OCI-LY3 (cell line): ENCODE measurements around the gene MSL1.

Source experiments
- H2AFZ ChIP-seq: fragments of 200-600, 300-600 bp; shearing (Covaris generic); 2 replicates; pipeline ENCODE4 v1.6.0; 2014; ENCODE audit warnings: antibody characterized with exemption, low read depth, low read length
- H3K27ac ChIP-seq: fragments of 200-600, 300-600 bp; sonication (generic); 2 replicates; pipeline ENCODE4 v1.5.1; 2014; ENCODE audit warnings: mild to moderate bottlenecking, low read length, moderate library complexity, mixed read lengths
- H3K27me3 ChIP-seq: fragments of 200-600, 300-600 bp; sonication (generic); 2 replicates; pipeline ENCODE4 v1.6.1; 2014; ENCODE audit warnings: low read depth, low read length, mixed read lengths
- H3K36me3 ChIP-seq: fragments of 200-600, 300-600 bp; sonication (generic); replicated peaks from 2 replicates; pipeline ENCODE3; 2014; ENCODE audit warnings: low read depth, low read length, mixed read lengths
- H3K4me1 ChIP-seq: fragments of 300-600, 200-600 bp; sonication (generic); 2 replicates; pipeline ENCODE4 v1.6.1; 2014; ENCODE audit warnings: low read length, mixed read lengths
- H3K4me2 ChIP-seq: fragments of 200-600, 300-600 bp; sonication (generic); 2 replicates; pipeline ENCODE4 v1.6.1; 2014; ENCODE audit warnings: low read length, mixed read lengths
- H3K4me3 ChIP-seq: fragments of 300-600, 200-600 bp; sonication (generic); 2 replicates; pipeline ENCODE4 v1.5.1; 2014; ENCODE audit warnings: antibody characterized with exemption, mild to moderate bottlenecking, low read length, moderate library complexity
- H3K79me2 ChIP-seq: fragments of 300-600, 200-600 bp; shearing (Covaris generic); 2 replicates; pipeline ENCODE4 v1.6.1; 2014; ENCODE audit warnings: mild to moderate bottlenecking, low read length, mixed read lengths
- H3K9ac ChIP-seq: fragments of 300-600, 200-600 bp; shearing (Covaris generic); 2 replicates; pipeline ENCODE4 v1.6.0; 2014; ENCODE audit warnings: mild to moderate bottlenecking, low read length, moderate library complexity
- H3K9me3 ChIP-seq: fragments of 200-600, 300-600 bp; shearing (Covaris generic); 2 replicates; pipeline ENCODE4 v1.6.1; 2014; ENCODE audit warnings: low read length, mixed read lengths; ENCODE audit not compliant: insufficient read depth
- H4K20me1 ChIP-seq: fragments of 200-600, 300-600 bp; sonication (generic); 2 replicates; pipeline ENCODE4 v1.6.1; 2016; ENCODE audit warnings: low read length, mixed read lengths; ENCODE audit not compliant: insufficient read depth
- CTCF ChIP-seq: fragments of 200-600, 300-600 bp; sonication (generic); IDR thresholded peaks from 2 replicates; pipeline ENCODE4 v1.5.1; 2014; ENCODE audit warnings: antibody characterized with exemption, low read length, low read depth
- EZH2phosphoT487 ChIP-seq: fragments of 200-600 bp; shearing (Covaris generic); IDR thresholded peaks from 2 replicates; pipeline ENCODE4 v1.6.1; 2018; ENCODE audit warnings: antibody characterized with exemption, mixed run types, low read depth

MSL1 gene

GRCh38 chr17:40092581-40092980 is 29.2 kb upstream of the MSL1 start:
- Histone ChIP-seq H3K27ac (no peak overlapping the region), H4K20me1 (no peaks in the 10 kb centered on the region), H3K4me1 (peaks cover 62% of the 10 kb centered on the region), H2AFZ (no peak overlapping the region), H3K36me3 (peaks cover 28% of the 10 kb centered on the region), H3K9me3 (no peaks in the 10 kb centered on the region), H3K4me2 (peak overlapping the region; percentile 67), H3K79me2 (peaks cover 13% of the 10 kb centered on the region), H3K4me3 (no peak overlapping the region), H3K9ac (no peak overlapping the region), H3K27me3 (no peaks in the 10 kb centered on the region)
- TF ChIP-seq EZH2phosphoT487 (no peak), CTCF (no peak)

- no peak for TF ChIP-seq EZH2phosphoT487
- TF ChIP-seq CTCF: no peak
- Histone ChIP-seq H3K27ac (peak overlapping the region; percentile 13; the same call in 1 of the 2 replicates), H2AFZ (no peak overlapping the region), H3K27me3 (no peaks in the 10 kb centered on the region), H3K4me2 (no peak overlapping the region), H3K79me2 (peaks cover 18% of the 10 kb centered on the region), H4K20me1 (no peaks in the 10 kb centered on the region), H3K4me1 (peaks cover 67% of the 10 kb centered on the region), H3K4me3 (no peak overlapping the region), H3K9ac (no peak overlapping the region), H3K36me3 (peaks cover 33% of the 10 kb centered on the region), H3K9me3 (no peaks in the 10 kb centered on the region)
Observed at GRCh38 chr17:40093005-40093579, 28.7 kb upstream of the MSL1 start.

GRCh38 chr17:40093580-40094201 is 28.1 kb upstream of the MSL1 start:
- Histone ChIP-seq H4K20me1 (no peaks in the 10 kb centered on the region), H3K79me2 (peaks cover 23% of the 10 kb centered on the region), H3K9me3 (no peaks in the 10 kb centered on the region), H3K4me1 (peaks cover 73% of the 10 kb centered on the region), H3K9ac (no peak overlapping the region), H3K36me3 (peaks cover 39% of the 10 kb centered on the region), H3K27me3 (no peaks in the 10 kb centered on the region), H3K4me2 (no peak overlapping the region), H2AFZ (no peak overlapping the region), H3K27ac (peak overlapping the region; percentile 13; the same call in 1 of the 2 replicates), H3K4me3 (no peak overlapping the region)
- no peak for TF ChIP-seq EZH2phosphoT487

- peaks cover 23% of the 10 kb centered on the region for H3K79me2 ChIP-seq
- peaks cover 85% of the 10 kb centered on the region for H3K4me1 ChIP-seq
- peak overlapping the region; percentile 70; the same call in 1 of the 2 replicates for H3K9ac ChIP-seq
- H3K4me2 ChIP-seq: peak overlapping the region; percentile 79
- H4K20me1 ChIP-seq: no peaks in the 10 kb centered on the region
- TF ChIP-seq CTCF (no peak), EZH2phosphoT487 (no peak)
- 0 out of 2 replicates have a peak overlapping the region, but pooled peaks have one; percentile 60 for H3K4me3 ChIP-seq
- no peaks in the 10 kb centered on the region for H3K9me3 ChIP-seq
- H3K36me3 ChIP-seq: peaks cover 40% of the 10 kb centered on the region
- H3K27me3 ChIP-seq: no peaks in the 10 kb centered on the region
- peak overlapping the region; percentile 93 for H3K27ac ChIP-seq
- no peak overlapping the region for H2AFZ ChIP-seq
Observed at GRCh38 chr17:40094874-40095273, 26.9 kb upstream of the MSL1 start.
